Posterior cingulate gyrus (tissue), 11 donors: ENCODE data around the gene SUCLG2.

ENCODE experiments used
- DNase-seq, 10 donors: peaks; one replicate each; pipeline versions ENCODE4 v3.0.0 to v3.0.0-alpha.2; 2020 to 2021; ENCODE audit warnings: mixed read lengths in 3 of 10
- intact Hi-C: fragments of 100-400 bp; cut with DNase I; formaldehyde crosslinking; loops from one replicate; pipeline ENCODE4 v1.15.1; 2023

Gene SUCLG2

DNA sequence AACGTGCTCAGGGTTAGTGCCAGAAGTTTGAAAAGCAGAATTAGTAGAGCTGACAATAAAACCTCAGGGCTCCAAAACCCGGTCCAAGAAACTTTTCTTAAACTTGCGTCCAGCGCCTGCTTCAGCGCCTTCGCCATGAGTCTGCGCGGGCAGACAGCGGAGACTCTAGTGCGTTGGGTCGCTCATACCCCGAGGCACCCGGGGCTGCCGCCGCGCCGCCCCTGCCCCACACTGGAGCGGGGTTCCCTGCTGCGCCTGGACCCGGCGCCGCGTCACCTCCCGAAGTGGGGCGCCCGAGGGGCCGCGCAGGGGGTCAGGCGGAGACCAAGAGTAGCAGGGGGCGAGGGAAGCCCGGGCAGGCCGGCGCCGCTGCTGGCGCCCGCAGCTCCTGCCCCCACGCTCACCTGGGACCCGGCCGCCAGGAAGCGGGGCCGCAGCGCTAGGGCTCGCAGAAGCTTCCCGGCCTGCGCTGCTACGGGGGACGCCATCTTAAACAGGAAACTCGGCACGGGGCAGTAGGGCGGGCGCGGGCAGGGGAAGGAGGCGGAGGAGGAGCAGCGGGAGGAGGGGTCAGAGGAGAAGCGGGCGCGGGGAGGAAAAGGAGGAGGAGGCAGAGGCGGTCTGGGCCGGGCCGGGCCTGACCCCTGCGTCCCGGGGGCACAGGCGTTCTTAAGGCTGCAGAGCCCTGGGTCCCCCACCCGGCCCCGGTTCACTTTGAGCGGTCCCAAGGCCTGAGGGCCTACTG, at the start of gene SUCLG2:
SUCLG2 (minus strand) TSS at position 514 of the 745 bp plus-strand sequence; CDS start at position 488, 26 bp downstream.
- DNase-seq: peak; percentile 65 to 96 (median 78)
- intact Hi-C loops: no loop called here

- DNase-seq: no peak
- intact Hi-C loops: no loop called here
These were observed 46.2 kb upstream of the SUCLG2 start for GRCh38 chr3:67700596-67700995.

DNA sequence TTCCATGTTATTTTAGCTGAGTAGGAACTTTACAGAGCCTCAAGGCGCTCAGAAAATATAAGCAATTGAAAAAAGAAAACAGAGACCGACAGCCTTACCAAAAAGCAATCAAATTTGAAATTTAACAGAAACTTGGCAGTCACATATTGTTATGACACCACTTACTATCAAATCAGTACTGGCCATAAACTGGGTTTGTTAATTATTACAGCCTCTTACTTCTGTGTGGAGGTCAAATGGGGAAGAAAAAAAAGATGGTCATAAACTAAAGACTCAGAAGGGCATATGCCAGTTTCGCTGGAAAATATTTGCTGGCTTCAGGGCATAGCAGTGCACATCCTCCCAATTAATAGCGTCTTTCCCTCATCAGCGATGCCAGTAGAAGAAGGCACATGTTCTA, 45.5 kb upstream of the SUCLG2 start:
- intact Hi-C loops: no loop called here
- DNase-seq: no peak

- intact Hi-C loops: no loop called here
These were observed 38.2 kb upstream of the SUCLG2 start for GRCh38 chr3:67692621-67693020.

GRCh38 chr3:67691926-67692325, 37.5 kb upstream of the SUCLG2 start:
- intact Hi-C loops: no loop called here
- no peak for DNase-seq

More at GRCh38 chr3:67692621-67693020, 38.2 kb upstream of the SUCLG2 start:
- no peak for DNase-seq

DNA sequence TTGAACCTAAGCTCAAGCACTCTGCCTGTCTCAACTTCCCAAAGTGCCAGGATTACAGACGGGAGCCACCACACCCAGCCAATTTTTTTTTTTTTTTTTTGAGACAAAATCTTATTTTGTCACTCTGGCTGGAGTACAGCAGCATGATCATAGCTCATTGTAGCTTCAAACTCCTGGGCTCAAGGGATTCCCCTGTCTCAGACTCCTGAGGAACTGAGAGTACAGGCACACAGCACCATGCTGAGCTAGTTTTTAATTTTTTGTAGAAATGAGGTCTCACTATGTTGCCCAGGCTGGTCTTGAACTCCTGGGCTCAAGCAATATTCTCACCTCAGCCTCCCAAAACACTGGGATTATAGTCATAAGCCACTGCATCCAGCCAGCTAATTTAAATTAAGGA, 36.8 kb upstream of the SUCLG2 start:
- no peak for DNase-seq
- intact Hi-C loops: no loop called here

DNA sequence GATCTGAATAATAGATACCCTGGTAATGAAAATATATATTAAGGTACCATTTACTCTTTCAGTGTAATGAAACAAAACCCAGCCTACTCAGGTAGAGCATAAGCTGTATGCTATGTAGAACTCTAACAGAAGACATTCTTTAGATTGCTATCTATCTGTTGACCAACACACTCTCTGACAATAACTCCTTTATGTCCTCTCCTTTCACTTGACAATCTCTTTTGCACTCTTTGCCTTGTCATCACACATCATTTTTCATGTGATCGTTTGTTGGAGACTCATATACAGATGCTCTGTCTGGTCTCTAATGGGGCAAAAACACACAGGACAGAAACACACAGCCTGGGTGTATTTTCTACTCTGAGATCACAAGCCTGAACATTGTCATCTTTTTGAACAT, 35.4 kb upstream of the SUCLG2 start:
- DNase-seq: no peak
- intact Hi-C loops: no loop called here

DNA sequence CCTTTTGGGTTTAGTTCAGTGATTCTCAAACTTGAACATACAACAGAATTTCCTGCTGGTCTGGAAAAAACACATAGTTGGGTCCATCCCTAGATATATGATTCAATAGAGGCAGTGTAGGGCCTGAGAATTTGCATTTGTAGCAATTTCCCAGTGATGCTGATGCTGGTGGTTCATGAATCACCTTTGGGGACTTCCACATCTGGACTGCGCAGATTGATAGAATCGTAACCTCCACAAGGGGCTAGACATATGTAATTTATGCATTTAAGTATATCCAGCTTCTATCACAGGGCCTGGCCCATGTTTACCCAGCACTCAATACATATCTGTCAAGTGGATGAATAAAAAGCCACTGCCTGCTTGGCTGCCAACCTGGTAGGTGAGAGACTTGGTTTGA, 33.8 kb upstream of the SUCLG2 start:
- intact Hi-C loops: no loop called here
- no peak for DNase-seq

DNA sequence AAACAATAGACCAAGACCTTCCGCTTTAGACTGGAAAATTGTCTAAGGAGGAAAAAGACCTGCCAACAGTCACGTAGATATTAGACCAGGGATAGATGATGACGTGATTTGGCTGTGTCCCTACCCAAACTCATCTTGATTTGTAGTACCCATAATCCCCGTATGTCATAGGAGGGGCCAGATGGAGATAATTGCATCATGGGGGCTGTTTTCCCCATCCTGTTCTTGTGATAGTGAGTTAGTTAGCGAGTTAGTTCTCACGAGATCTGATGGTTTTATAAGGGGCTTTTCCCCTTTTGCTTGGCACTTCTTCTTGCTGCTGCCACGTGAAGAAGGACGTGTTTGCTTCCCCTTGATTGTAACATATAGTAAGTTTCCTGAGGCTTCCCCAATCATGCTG, 31.7 kb upstream of the SUCLG2 start:
- DNase-seq: no peak
- intact Hi-C loops: no loop called here

DNA sequence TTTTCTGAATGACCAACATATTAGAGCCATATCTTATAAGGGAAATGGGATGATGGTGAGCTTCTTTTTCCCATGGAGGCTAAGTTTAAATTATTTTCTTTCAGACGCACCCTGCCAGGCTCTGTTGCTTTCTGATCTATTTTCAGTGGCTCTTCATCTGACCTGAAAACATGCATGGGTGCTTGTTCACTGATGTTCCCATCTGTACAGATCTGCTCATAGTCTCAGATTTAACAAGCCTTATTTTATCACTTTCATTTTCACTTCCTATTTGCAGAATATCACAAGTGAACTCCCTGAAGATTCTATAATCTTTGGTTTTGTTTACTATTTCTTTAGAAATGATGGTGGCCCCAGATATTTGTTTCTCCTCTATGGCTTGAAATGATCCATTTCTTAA, 31.1 kb upstream of the SUCLG2 start:
- DNase-seq: no peak
- intact Hi-C loops: no loop called here

- intact Hi-C loops: no loop called here
- no peak for DNase-seq
These were observed 29.8 kb upstream of the SUCLG2 start for GRCh38 chr3:67684211-67684610.

GRCh38 chr3:67683522-67683921, 29.1 kb upstream of the SUCLG2 start:
- intact Hi-C loops: no loop called here
- no peak for DNase-seq

GRCh38 chr3:67678665-67679064, 24.3 kb upstream of the SUCLG2 start:
- intact Hi-C loops: no loop called here

GRCh38 chr3:67674055-67674454, 19.6 kb upstream of the SUCLG2 start:
- intact Hi-C loops: no loop called here
- no peak for DNase-seq

More at GRCh38 chr3:67678665-67679064, 24.3 kb upstream of the SUCLG2 start:
- no peak for DNase-seq

DNA sequence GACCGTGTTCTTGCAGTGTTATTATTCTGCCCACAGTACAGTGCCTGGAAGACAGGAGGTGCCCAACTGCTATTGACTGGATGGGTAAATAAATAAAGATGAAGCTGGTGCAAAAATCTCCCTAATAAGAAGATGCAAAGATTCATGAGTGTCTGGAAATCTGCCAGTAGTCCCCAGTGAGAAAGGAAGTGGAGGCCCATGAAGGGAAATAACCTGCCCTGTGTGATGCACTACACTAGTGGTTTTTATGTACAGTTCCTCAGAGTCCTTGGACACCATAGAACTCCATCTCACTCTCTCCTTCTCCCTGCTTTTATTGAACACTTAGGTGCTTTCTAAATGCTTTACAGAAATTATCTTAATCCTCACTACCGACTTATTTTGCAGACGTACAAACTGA, 8.3 kb upstream of the SUCLG2 start:
- DNase-seq: no peak
- intact Hi-C loops: no loop called here

DNA sequence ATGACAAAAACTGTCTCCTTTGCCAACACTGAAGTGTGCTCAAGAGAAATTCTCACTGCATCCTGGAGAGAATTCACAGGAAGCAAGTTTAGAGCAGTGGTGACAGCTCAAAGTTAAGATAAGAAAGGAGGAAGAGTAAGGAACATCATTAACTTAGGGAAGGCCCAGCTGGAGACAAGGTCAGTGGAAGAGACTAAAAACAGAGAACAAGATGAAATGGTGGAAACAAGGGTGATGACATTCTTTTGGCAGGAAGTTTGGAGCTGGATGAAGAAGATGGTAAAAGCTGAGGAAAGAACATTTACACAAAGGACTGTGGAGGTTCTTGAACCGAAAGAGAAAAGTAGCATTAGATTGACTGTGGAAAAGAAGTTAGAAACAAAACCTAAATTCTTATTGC, 6.7 kb upstream of the SUCLG2 start:
- no peak for DNase-seq
- intact Hi-C loops: no loop called here

- no peak for DNase-seq
- intact Hi-C loops: no loop called here
These were observed 2.8 kb upstream of the SUCLG2 start for GRCh38 chr3:67657192-67657591.

GRCh38 chr3:67656614-67657013, 2.2 kb upstream of the SUCLG2 start:
- DNase-seq: no peak
- intact Hi-C loops: no loop called here

GRCh38 chr3:67655364-67656121, 1.1 kb upstream of the SUCLG2 start:
- peak in 1 of 10 donors; percentile 43 for DNase-seq
- intact Hi-C loops: no loop called here

- intact Hi-C loops: no loop called here
- no peak for DNase-seq
These were observed 399 bp upstream of the SUCLG2 start for GRCh38 chr3:67654844-67655177.

DNA sequence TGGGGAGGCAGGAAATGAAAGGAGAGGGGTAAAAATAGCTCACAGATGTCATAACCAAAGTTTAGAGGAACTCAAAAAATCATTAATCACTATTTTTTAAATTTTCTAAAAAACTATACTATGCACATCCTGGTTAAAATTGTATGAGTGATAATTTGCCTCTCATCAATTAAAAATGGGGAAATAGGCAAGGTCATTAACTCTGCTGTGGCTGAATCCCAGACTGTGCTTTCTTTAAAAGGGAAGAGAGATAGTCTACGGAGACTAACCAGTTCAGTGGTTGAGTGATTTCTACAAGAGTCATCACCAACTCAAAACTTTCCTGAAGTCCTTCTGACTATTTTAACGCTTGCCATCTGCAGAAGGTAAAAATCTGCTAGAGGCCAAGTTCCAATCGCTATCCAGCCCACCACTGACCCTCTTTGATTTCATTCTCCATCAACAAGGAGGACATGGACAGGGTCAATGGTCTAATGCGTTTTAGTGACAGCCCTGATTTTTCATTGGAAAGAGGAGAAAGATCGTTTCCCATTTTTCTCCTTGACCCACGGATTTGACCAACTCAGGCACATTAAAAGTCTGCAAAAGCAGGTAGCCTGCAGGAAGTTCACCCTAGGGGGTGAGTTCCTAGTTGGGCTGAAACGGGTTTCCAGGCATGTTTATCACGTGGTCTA, 850 bp downstream of the SUCLG2 start:
- intact Hi-C loops: no loop called here
- DNase-seq: no peak

- intact Hi-C loops: no loop called here
- no peak for DNase-seq
These were observed 4.3 kb downstream of the SUCLG2 start for GRCh38 chr3:67650084-67650483.
